Measurements from ENCODE around the gene UBR3.
A peak's percentile ranks its signal among the peaks of the same experiment; 100 is the strongest.
"Not testable (repeated sequence)": the region's sequence is repeated elsewhere in the genome, so short reads cannot be mapped to it uniquely, and the experiment has no call there.

UBR3 gene

DNA sequence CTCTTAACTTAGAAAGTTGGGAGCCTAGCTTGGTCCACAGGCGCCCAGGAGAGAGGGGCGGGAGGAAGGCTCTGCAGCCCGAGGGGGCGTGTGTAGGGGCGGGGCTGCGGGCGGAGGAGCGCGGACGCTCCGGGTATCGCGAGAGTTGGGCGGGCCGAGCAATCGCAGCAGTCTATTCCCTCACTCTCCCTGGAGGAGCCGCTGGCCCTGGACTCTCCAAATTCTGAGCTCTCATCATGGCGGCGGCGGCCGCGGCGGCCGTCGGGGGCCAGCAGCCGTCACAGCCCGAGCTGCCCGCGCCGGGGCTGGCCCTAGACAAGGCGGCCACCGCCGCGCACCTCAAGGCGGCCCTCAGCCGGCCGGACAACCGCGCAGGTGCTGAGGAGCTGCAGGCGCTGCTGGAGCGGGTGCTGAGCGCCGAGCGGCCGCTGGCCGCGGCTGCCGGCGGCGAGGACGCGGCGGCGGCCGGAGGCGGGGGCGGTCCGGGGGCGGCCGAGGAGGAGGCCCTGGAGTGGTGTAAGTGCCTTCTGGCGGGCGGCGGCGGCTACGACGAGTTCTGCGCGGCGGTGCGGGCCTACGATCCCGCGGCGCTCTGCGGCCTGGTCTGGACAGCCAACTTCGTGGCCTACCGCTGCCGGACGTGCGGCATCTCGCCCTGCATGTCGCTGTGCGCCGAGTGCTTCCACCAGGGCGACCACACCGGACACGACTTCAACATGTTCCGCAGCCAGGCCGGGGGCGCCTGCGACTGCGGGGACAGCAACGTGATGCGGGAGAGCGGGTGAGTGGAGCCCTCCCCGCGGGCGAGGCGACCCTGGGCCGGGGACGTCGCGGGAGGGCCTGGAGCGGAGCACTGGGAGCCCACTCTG lies at the start of gene UBR3:
UBR3 (plus strand) TSS at position 183 of the 869 bp plus-strand sequence; CDS start at position 237, 54 bp downstream.
- DNase-seq (ENCODE audit: low spot score) = peak; percentile 96

- DNase-seq (ENCODE audit: low spot score) = no peak
Observed at GRCh38 chr2:169778446-169778845, 48.8 kb upstream of the UBR3 start.

GRCh38 chr2:169781249-169782013 lies 45.8 kb upstream of the UBR3 start:
- no peak for DNase-seq (ENCODE audit: low spot score)

- no peak for DNase-seq (ENCODE audit: low spot score)
Observed at GRCh38 chr2:169782513-169782912, 44.7 kb upstream of the UBR3 start.

- no peak for DNase-seq (ENCODE audit: low spot score)
Observed at GRCh38 chr2:169790581-169790980, 36.7 kb upstream of the UBR3 start.

DNA sequence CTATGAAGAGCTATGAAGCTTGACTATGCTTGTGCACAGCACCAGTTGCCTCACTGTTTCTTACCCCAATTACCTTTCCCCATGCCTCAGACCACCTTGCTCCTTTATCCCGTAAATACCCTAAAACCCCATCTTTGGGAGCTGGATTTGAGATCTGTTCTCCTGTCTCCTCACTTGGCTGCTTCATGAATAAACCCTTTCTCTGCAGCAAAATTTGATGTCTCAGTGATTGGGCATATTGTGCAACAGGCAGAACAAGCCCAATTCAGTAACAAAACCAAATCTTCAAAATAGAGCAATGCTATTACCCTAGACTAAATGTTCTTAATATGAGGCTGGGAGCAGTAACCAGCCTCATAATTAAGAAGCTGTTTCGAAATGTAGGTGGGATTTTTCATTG lies 32.1 kb upstream of the UBR3 start:
- no peak for DNase-seq (ENCODE audit: low spot score)

DNA sequence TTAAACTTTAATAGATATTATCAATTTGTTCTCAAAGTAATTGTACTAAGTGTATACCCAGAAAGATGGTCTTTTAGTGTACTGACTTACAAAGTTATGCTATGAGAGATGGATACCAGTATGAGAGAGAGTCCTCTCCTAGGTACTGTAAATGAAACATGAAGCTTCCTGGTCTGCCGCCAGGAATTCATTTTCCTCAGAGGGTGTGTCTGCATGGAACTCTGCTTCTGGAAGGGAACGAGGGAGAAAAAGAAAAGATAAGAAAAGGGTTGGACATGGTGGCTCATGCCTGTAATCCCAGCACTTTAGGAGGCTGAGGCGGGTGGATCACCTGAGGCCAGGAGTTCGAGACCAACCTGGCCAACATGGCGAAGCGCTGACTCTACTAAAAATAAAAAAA lies 30.8 kb upstream of the UBR3 start:
- no peak for DNase-seq (ENCODE audit: low spot score)

DNA sequence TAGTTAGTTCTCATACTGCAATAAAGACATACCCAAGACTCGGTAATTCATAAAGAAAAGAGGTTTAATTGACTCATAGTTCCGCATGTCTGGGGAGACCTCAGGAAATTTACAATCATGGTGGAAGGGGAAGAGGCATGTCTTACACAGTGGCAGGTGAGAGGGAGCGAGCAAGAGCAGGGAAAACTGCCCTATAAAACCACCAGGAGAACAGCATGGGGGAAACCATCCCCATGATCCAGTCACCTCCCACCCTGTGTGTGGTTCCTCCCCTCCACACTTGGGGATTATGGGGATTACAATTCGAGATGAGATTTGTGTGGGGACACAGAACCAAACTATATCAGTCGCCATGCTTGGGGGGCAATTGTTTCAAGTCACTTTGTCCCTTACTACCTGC lies 29.7 kb upstream of the UBR3 start:
- DNase-seq (ENCODE audit: low spot score) = no peak

- no peak for DNase-seq (ENCODE audit: low spot score)
Observed at GRCh38 chr2:169798397-169798717, 28.9 kb upstream of the UBR3 start.

DNA sequence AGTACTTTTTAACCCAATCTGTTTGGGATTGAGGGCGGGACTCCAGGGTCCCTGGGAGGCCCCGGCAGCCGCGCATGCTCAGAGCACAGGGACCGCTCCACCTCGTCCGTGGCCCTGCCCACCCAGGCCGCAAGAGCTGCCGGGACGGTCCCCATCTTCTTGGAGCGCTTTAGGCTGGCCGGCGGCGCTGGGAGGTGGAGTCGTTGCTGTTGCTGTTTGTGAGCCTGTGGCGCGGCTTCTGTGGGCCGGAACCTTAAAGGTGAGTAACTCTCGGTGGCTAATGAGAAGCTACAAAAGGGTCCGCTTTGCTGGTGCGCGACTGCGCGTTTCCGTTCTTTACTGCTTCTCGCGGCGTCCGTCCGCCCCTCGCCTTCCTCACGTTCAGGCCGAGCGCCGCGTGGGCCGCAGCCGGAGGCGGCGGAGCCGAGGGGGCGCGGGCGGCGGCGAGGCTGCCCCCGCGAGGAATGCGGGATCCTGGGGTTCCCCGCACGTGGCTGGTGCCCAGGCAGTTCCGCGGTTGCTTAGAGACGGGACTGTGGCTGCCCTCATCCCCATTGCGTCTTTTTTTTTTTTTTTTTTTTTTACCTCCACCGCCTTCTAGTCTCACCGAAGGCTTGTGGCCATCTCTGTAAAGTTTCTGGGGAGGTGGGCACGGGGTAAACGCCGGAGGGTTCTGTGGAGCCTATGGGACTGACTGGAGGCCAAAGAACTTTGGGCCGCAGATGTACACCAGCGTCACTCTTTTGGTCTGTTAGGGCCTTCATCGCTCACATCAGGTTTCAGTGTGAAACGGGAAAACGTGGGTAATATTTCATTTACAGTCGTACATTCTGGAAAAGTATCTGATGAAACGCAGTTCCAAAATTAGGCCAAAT lies 28.3 kb upstream of the UBR3 start, which contains the start of gene SSB:
SSB (plus strand) TSS at position 154 of the 875 bp plus-strand sequence. CDS start 2,090 bp downstream, outside the sequence.
- DNase-seq (ENCODE audit: low spot score) = peak; percentile 96

- no peak for DNase-seq (ENCODE audit: low spot score)
Observed at GRCh38 chr2:169803480-169803879, 23.8 kb upstream of the UBR3 start.

DNA sequence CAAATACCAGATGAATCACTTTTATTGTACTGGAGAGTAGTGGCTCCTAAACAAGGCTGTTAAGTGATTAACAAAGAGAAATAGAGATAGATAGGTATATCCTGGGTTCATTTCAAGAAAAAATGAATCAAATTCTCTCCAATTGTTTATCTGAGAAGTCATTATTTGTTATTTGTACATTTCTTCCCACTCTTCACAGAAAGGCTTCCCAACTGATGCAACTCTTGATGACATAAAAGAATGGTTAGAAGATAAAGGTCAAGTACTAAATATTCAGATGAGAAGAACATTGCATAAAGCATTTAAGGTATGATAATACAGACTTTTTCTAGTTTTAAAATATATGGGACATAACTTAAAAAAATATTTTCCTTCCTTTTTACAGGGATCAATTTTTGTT lies 20.7 kb upstream of the UBR3 start:
- no peak for DNase-seq (ENCODE audit: low spot score)

DNA sequence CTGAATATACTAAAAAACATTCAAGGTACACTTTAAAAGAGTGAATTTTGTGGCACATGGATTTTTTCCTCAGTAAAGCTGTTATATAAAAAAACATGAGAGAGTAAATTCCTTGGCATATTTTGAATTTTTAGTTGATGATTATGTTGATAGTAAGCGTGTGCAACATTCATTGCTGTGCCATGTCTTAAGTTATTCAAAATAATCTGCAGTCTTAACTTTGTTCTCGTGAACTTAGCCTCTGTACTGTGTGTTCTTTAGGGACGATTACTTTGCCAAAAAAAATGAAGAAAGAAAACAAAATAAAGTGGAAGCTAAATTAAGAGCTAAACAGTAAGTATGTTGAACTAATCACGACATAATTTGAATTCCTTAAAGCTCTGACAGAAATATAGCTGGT lies 19.0 kb upstream of the UBR3 start:
- peak; percentile 45 for DNase-seq (ENCODE audit: low spot score)

DNA sequence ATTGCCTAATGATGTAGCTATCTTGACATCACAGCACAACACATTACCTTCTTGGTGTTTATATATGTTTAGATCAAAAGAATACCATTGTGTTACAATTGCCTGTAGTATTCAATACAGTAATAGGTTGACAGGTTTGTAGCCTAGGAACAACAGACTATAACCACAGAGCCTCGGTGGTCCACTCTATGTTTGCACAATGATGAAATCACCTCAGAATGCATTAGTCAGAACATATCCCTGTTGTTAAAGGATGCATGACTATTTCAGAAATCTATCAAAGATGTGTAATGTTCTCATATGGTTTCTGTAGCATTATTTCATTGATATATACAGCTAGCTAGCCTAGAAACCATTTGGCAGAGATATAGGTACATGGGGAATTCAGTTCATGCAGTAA lies 11.4 kb upstream of the UBR3 start:
- DNase-seq (ENCODE audit: low spot score) = peak; percentile 39

- DNase-seq (ENCODE audit: low spot score) = not testable (repeated sequence)
Observed at GRCh38 chr2:169816961-169817360, 10.3 kb upstream of the UBR3 start.

DNA sequence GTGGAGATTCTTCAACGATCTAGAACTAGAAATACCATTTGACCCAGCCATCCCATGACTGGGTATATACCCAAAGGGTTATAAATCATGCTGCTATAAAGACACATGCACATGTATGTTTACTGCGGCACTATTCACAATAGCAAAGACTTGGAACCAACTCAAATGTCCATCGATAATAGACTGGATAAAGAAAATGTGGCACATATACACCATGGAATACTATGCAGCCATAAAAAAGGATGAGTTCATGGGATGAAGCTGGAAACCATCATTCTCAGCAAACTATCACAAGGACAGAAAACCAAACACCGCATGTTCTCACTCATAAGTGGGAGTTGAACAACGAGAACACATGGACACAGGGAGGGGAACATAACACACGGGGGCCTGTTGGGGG lies 9.9 kb upstream of the UBR3 start:
- DNase-seq (ENCODE audit: low spot score) = not testable (repeated sequence)

DNA sequence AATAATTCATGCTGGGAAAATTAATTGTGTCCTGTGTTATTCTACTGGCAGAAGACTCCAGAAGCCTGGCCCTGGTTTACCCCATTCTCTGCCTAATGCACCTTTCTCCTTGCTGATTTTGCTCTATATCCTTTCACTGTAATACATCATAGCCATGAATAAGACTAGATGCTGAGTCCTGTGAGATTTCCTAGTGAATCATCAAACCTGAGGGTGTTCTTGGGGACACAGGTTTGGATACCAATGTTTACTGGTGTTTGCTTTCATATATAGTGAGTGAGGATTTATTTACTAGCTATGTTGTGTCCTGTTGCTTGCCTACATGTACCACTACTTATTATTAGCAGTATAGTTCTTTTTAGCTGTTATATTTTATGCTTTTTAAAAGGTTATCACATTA lies 9.0 kb upstream of the UBR3 start:
- DNase-seq (ENCODE audit: low spot score) = no peak

DNA sequence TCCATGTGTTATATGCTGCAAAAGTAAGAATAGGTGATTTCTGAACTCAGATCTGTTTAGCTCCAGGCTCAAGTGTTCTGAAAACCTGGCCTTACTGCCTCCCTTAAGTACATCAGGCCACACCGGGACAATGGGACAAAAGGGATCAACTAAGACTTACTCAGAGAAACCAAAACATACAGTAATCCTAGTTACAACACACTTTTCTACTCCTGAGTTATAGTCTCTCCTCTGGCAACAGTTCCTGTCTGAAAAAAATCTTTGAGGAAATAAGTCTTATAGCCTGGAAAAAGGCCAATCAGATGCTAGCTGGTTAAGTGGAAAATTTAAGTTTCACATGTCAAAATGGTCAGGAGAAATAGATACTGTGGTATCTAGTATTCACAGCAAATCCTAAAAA lies 8.1 kb upstream of the UBR3 start:
- no peak for DNase-seq (ENCODE audit: low spot score)

DNA sequence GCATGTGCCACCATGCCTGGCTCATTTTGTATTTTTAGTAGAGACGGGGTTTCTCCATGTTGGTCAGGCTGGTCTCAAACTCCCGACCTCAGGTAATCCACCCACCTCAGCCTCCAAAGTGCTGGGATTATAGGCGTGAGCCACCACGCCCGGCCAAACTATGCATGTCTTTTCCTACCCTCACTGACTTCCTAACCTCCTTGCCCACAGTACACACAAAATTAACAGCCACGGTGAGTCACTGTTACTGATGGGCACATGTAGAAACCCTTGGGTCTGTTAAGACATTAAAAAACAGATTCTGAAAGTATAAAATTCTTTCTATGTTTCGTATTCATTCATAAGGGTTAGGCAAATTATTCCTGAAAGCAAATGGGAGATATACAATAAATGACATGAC lies 7.2 kb upstream of the UBR3 start:
- not testable (repeated sequence) for DNase-seq (ENCODE audit: low spot score)

- DNase-seq (ENCODE audit: low spot score) = no peak
Observed at GRCh38 chr2:169822036-169822435, 5.2 kb upstream of the UBR3 start.

GRCh38 chr2:169822785-169823392 lies 4.4 kb upstream of the UBR3 start:
- no peak for DNase-seq (ENCODE audit: low spot score)

DNA sequence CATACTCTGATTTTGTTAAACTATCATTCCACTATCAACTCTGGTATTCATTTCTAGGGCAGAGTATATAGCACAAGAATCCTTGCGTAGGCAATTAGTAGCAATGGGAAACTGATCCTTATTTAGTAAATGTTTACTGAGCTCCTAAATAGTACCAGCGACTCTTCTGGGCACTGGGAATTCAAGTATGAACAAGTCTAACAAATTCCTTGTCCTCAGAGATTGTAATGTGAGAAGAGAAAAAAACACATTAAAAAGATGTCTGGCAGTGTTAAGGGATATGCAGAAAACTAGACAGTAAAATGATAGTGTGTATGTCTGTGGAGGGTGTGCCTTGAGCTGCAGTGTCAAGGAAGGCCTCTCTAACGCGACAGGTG lies 3.3 kb upstream of the UBR3 start:
- peak; percentile 18 for DNase-seq (ENCODE audit: low spot score)

Data from hepatic stellate cell (primary cell).